ENCODE data around the gene OR8D1.

OR8D1 gene

DNA sequence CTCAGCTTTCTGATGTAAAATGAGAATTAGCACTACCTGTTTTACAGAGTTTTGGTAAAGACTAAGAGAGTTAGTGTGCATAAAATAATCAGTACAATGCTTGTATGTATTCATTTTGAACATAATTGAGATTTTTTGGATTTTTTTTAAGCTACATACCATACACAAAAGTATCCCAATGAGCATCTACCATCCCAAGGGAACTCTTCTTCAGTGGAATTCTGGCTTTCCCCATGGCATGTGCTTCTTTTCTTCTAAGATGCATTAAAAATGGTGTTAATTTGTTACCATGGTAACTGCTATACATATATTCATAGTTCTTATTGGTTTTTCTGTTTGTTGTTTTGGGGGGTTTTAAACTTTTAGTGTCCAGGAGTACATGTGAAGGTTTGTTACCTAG lies 17.7 kb downstream of the OR8D1 start:
- ATAC-seq = no peak
- TF ChIP-seq ARNTL (CRISPR knock-in tag; IDR thresholded peaks at IDR 0.05; ENCODE audit: borderline replicate concordance, low read depth) (no peak), CREB5 (CRISPR knock-in tag; IDR thresholded peaks at IDR 0.05; ENCODE audit: low read depth) (no peak), OSR1 (CRISPR knock-in tag; IDR thresholded peaks at IDR 0.05) (no peak), ZNF565 (CRISPR knock-in tag; conservative IDR thresholded peaks at IDR 0.05; ENCODE audit: low read depth) (no peak), BACH2 (CRISPR knock-in tag; IDR thresholded peaks at IDR 0.05; ENCODE audit: borderline replicate concordance) (no peak), PPARA (CRISPR knock-in tag; IDR thresholded peaks at IDR 0.05; ENCODE audit: borderline replicate concordance) (no peak), ESRRG (CRISPR knock-in tag; IDR thresholded peaks at IDR 0.05) (no peak), SNAI2 (CRISPR knock-in tag; IDR thresholded peaks at IDR 0.05) (no peak), ZFP30 (CRISPR knock-in tag; IDR thresholded peaks at IDR 0.05) (no peak), ZC3H10 (CRISPR knock-in tag; IDR thresholded peaks at IDR 0.05) (no peak), CSDC2 (CRISPR knock-in tag; IDR thresholded peaks at IDR 0.05) (no peak), GLIS3 (CRISPR knock-in tag; IDR thresholded peaks at IDR 0.05) (no peak), POU6F1 (CRISPR knock-in tag; IDR thresholded peaks at IDR 0.05; ENCODE audit: borderline replicate concordance, low read depth) (no peak), ISL1 (CRISPR knock-in tag; IDR thresholded peaks at IDR 0.05) (no peak)
- TF ChIP-seq, protein P1, sequence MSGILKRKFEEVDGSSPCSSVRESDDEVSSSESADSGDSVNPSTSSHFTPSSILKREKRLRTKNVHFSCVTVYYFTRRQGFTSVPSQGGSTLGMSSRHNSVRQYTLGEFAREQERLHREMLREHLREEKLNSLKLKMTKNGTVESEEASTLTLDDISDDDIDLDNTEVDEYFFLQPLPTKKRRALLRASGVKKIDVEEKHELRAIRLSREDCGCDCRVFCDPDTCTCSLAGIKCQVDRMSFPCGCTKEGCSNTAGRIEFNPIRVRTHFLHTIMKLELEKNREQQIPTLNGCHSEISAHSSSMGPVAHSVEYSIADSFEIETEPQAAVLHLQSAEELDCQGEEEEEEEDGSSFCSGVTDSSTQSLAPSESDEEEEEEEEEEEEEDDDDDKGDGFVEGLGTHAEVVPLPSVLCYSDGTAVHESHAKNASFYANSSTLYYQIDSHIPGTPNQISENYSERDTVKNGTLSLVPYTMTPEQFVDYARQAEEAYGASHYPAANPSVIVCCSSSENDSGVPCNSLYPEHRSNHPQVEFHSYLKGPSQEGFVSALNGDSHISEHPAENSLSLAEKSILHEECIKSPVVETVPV (CRISPR knock-in tag; IDR thresholded peaks at IDR 0.05) = no peak
- TF ChIP-seq, protein P2, sequence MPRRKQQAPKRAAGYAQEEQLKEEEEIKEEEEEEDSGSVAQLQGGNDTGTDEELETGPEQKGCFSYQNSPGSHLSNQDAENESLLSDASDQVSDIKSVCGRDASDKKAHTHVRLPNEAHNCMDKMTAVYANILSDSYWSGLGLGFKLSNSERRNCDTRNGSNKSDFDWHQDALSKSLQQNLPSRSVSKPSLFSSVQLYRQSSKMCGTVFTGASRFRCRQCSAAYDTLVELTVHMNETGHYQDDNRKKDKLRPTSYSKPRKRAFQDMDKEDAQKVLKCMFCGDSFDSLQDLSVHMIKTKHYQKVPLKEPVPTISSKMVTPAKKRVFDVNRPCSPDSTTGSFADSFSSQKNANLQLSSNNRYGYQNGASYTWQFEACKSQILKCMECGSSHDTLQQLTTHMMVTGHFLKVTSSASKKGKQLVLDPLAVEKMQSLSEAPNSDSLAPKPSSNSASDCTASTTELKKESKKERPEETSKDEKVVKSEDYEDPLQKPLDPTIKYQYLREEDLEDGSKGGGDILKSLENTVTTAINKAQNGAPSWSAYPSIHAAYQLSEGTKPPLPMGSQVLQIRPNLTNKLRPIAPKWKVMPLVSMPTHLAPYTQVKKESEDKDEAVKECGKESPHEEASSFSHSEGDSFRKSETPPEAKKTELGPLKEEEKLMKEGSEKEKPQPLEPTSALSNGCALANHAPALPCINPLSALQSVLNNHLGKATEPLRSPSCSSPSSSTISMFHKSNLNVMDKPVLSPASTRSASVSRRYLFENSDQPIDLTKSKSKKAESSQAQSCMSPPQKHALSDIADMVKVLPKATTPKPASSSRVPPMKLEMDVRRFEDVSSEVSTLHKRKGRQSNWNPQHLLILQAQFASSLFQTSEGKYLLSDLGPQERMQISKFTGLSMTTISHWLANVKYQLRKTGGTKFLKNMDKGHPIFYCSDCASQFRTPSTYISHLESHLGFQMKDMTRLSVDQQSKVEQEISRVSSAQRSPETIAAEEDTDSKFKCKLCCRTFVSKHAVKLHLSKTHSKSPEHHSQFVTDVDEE (CRISPR knock-in tag; IDR thresholded peaks at IDR 0.05) = no peak
- TF ChIP-seq, protein P3, sequence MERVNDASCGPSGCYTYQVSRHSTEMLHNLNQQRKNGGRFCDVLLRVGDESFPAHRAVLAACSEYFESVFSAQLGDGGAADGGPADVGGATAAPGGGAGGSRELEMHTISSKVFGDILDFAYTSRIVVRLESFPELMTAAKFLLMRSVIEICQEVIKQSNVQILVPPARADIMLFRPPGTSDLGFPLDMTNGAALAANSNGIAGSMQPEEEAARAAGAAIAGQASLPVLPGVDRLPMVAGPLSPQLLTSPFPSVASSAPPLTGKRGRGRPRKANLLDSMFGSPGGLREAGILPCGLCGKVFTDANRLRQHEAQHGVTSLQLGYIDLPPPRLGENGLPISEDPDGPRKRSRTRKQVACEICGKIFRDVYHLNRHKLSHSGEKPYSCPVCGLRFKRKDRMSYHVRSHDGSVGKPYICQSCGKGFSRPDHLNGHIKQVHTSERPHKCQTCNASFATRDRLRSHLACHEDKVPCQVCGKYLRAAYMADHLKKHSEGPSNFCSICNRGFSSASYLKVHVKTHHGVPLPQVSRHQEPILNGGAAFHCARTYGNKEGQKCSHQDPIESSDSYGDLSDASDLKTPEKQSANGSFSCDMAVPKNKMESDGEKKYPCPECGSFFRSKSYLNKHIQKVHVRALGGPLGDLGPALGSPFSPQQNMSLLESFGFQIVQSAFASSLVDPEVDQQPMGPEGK (CRISPR knock-in tag; IDR thresholded peaks at IDR 0.05; ENCODE audit: borderline replicate concordance) = no peak

DNA sequence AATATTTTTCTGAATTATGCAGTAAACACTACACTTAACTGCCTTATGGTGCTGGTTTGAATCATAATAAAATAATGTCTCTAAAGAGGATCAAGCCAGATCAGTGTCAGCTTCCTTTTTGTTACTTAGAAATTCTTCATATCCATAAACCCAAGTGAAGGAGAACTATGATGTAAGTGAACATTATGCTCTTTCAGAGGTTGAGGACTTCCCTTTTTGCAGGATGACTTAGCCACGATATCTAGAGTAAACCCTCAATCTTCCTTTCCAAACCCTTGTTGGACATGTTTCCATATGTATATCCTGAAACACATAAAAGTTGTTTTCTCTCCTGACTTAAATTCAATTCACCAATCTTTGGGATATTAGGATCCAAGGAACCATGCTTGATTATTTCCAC lies 19.1 kb downstream of the OR8D1 start:
- no peak for ATAC-seq
- TF ChIP-seq, protein P3 (CRISPR knock-in tag; IDR thresholded peaks at IDR 0.05; ENCODE audit: borderline replicate concordance) = no peak
- TF ChIP-seq BACH2 (CRISPR knock-in tag; IDR thresholded peaks at IDR 0.05; ENCODE audit: borderline replicate concordance) (no peak), ZFP30 (CRISPR knock-in tag; IDR thresholded peaks at IDR 0.05) (no peak), ZC3H10 (CRISPR knock-in tag; IDR thresholded peaks at IDR 0.05) (no peak), ZFP3 (CRISPR knock-in tag; IDR thresholded peaks at IDR 0.05) (no peak)
- TF ChIP-seq, protein P2 (CRISPR knock-in tag; IDR thresholded peaks at IDR 0.05) = no peak
